ENCODE measurements around the gene HPSE2. TPM values are rescaled to one million over a fixed set of nuclear protein-coding genes. Genes with fewer than 3 reads are reported as not detected.

The HPSE2 gene
- total RNA-seq, 1 donor from 2014 or later: 0.10 TPM

DNA sequence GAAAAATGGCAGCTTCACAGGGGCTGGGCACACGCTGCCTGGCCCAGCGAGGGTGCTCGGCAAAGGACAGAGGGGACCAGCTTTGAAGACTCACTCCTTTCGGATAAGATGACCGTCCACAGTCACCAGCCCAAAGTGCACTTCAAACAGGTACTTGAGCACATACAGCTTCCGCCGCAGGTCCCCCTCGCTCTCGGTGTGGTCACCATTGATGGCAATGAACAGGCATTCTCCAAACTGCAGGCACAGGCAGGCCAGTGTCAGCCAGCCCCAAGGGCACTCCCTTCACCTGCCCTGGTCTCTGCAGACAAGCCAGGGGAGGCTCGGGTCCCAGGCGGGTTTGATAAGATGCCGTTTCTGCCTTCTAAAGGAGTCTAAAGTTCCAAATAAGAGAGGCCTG, 800.5 kb downstream of the HPSE2 start:
- H3K27me3 Mint-ChIP-seq: no peaks in the 10 kb centered on the region
- no peaks in the 10 kb centered on the region for H3K4me1 Mint-ChIP-seq (ENCODE audit: low read depth)
- peaks cover 9% of the 10 kb centered on the region for H3K9me3 Mint-ChIP-seq (ENCODE audit: low read depth)
- no peak overlapping the region for H3K4me3 Mint-ChIP-seq (ENCODE audit: low read depth)
- H3K36me3 Mint-ChIP-seq (ENCODE audit: insufficient read depth): peaks cover 58% of the 10 kb centered on the region
- H3K27ac Mint-ChIP-seq: no peak overlapping the region
- TF ChIP-seq, protein P1, sequence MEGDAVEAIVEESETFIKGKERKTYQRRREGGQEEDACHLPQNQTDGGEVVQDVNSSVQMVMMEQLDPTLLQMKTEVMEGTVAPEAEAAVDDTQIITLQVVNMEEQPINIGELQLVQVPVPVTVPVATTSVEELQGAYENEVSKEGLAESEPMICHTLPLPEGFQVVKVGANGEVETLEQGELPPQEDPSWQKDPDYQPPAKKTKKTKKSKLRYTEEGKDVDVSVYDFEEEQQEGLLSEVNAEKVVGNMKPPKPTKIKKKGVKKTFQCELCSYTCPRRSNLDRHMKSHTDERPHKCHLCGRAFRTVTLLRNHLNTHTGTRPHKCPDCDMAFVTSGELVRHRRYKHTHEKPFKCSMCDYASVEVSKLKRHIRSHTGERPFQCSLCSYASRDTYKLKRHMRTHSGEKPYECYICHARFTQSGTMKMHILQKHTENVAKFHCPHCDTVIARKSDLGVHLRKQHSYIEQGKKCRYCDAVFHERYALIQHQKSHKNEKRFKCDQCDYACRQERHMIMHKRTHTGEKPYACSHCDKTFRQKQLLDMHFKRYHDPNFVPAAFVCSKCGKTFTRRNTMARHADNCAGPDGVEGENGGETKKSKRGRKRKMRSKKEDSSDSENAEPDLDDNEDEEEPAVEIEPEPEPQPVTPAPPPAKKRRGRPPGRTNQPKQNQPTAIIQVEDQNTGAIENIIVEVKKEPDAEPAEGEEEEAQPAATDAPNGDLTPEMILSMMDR (IDR thresholded peaks at IDR 0.05; ENCODE audit: unreplicated experiment): no peak
- DNase-seq (ENCODE audit: low spot score, unreplicated experiment): no peak

DNA sequence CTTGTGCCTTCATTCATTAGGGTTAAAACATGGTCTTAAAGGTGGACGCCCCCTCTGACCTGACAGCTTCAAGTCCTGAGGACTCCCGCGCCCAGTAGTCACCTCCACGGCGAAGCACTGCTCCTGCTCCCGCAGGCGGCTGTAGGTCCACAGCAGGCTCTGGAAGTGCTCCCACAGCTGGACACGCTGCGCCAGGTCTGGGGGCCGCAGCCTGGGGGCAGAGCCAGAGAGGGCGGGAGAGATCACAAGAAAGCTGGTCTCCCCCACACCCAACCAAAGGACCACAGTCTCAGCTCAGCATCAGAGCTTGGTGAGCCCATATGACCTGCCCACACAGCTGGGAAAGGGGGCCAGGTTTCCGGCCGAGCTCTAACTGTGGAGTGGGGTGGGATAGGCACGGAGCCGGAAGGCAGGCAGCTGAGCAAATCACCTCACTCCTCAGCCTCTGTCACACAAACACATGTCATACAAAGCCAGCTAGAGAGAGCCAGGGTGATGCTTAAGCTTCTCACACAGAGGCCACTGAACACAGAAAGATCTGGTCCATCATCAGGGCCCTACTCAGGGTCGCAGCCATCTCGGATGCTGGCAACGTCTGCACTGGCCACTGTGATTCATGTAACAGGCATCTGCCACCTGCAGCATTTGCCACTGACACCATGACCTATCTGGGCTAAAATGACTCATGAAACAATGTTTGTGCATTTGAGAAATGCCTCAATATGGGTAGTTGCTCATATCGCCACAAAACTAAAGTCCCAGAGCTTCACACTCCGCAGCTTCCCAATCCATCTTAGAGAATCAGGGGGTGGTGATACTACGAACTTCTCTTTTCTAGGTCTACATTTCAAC, 801.5 kb downstream of the HPSE2 start:
- Mint-ChIP-seq H3K36me3 (ENCODE audit: insufficient read depth) (peaks cover 55% of the 10 kb centered on the region), H3K9me3 (ENCODE audit: low read depth) (peaks cover 9% of the 10 kb centered on the region)
- DNase-seq (ENCODE audit: low spot score, unreplicated experiment): no peak

DNA sequence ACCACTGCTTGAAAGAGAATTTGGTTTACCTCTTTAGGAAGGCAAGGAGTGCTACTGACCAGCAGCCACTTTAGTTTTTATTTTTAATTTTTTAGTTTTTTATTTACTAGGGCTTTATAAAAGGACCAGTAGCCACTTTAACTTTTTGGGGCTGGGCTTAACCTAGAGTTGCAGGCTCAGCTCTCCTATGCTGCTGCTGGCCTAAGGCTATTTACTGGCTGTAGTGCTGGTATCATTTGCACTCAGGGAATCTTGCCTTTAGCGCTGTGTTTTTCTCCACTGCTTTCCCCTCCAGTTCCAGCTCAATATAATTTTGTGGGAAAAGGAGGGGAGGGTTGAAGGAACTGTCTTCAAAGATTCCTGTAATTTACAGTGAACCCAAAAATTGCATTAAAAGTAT, 802.3 kb downstream of the HPSE2 start:
- TF ChIP-seq, protein P1 (IDR thresholded peaks at IDR 0.05; ENCODE audit: unreplicated experiment): no peak
- H3K4me1 Mint-ChIP-seq (ENCODE audit: low read depth): no peaks in the 10 kb centered on the region
- no peaks in the 10 kb centered on the region for H3K27me3 Mint-ChIP-seq
- no peak for DNase-seq (ENCODE audit: low spot score, unreplicated experiment)
- peaks cover 9% of the 10 kb centered on the region for H3K9me3 Mint-ChIP-seq (ENCODE audit: low read depth)
- no peak overlapping the region for H3K4me3 Mint-ChIP-seq (ENCODE audit: low read depth)
- peaks cover 52% of the 10 kb centered on the region for H3K36me3 Mint-ChIP-seq (ENCODE audit: insufficient read depth)
- no peak overlapping the region for H3K27ac Mint-ChIP-seq

More for the DNA sequence above, 801.5 kb downstream of the HPSE2 start:
- Mint-ChIP-seq H3K4me1 (ENCODE audit: low read depth) (no peaks in the 10 kb centered on the region), H3K4me3 (ENCODE audit: low read depth) (no peak overlapping the region), H3K27me3 (no peaks in the 10 kb centered on the region), H3K27ac (no peak overlapping the region)
- TF ChIP-seq, protein P1 (IDR thresholded peaks at IDR 0.05; ENCODE audit: unreplicated experiment): no peak

DNA sequence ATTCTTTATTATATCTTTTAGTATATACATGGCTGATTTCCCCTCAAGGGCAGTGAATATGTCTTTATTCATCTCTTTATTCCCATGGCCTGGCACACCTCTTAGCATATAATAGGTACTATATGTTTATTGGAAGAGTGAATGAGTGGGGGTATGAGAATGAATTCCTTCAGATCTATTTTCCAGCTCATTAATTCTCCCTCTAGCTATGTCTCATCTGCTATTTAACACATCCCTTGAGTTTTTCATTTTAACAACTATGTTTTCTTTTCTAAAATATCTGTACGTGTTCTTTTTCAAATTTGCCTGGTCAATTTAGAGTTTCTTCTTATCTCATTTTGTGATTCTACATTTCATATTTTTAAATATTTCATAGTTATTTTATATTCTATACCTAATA, 803.3 kb downstream of the HPSE2 start:
- Mint-ChIP-seq H3K36me3 (ENCODE audit: insufficient read depth) (peaks cover 46% of the 10 kb centered on the region), H3K27ac (no peak overlapping the region), H3K9me3 (ENCODE audit: low read depth) (peaks cover 9% of the 10 kb centered on the region), H3K4me1 (ENCODE audit: low read depth) (no peaks in the 10 kb centered on the region), H3K4me3 (ENCODE audit: low read depth) (no peak overlapping the region), H3K27me3 (no peaks in the 10 kb centered on the region)
- TF ChIP-seq, protein P1 (IDR thresholded peaks at IDR 0.05; ENCODE audit: unreplicated experiment): no peak
- DNase-seq (ENCODE audit: low spot score, unreplicated experiment): no peak

DNA sequence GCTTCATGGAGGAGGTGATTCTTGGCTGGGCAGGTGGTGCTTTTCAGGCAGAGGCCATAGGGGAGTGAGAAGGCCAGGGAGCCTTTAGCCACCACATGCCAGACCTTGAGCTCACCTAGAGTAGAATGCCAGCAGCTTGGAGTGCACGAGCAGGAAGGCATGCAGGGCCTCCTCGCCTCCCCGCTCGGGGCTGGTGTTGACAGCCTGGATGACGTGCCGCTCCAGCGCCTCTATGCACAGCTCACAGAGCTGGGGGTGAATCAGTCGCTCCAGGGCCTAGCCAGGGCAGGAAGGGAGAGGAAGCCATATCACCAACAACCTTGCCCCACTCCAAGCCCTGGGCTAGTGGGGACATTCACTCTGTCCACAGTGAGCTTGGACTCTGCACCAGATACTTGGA, 804.6 kb downstream of the HPSE2 start:
- Mint-ChIP-seq H3K27ac (no peak overlapping the region), H3K4me3 (ENCODE audit: low read depth) (no peak overlapping the region), H3K4me1 (ENCODE audit: low read depth) (no peaks in the 10 kb centered on the region), H3K27me3 (no peaks in the 10 kb centered on the region), H3K36me3 (ENCODE audit: insufficient read depth) (peaks cover 45% of the 10 kb centered on the region), H3K9me3 (ENCODE audit: low read depth) (peaks cover 9% of the 10 kb centered on the region)
- TF ChIP-seq, protein P1 (IDR thresholded peaks at IDR 0.05; ENCODE audit: unreplicated experiment): no peak
- DNase-seq (ENCODE audit: low spot score, unreplicated experiment): no peak
